Measurements from ENCODE around the gene ERP44.
A peak's percentile ranks its signal among the peaks of the same experiment; 100 is the strongest.

The ERP44 gene

GRCh38 chr9:100098887-100099721 is at the start of gene ERP44, which contains the start of gene INVS:
Gene ERP44, minus strand, starts transcription at chr9:100099000. Its CDS starts 160 bp downstream, at chr9:100098840.
Gene INVS, plus strand, starts transcription at chr9:100099243. Its CDS starts 5,279 bp downstream, at chr9:100104522.
- TF ChIP-seq GATA3 (IDR thresholded peaks at IDR 0.05; ENCODE audit: low read depth, low read length) (no peak), GATA2 (IDR thresholded peaks at IDR 0.05; ENCODE audit: low read depth, low read length) (0 out of 2 replicates have a peak, but pooled peaks have one; percentile 15)

DNA sequence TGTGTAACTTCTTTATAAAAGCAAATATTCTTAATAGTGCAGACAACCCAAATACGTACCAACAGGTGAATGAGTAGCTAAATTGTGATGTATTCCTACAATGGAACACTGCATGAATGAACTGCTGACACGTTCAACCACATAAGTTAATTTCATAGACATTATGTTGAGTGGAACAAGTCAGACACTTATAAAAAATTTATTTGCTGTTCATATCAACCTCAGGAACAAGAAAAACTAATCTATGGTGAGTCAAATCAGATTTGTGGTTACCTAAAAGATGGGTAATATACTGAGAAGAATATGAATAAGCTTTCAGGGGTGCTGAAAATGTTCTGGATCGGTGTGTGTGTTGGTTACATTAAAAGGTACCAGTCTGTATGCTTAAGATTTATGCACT is 35.9 kb upstream of the ERP44 start:
- no peak for TF ChIP-seq GATA2 (IDR thresholded peaks at IDR 0.05; ENCODE audit: low read depth, low read length)

GRCh38 chr9:100131875-100132430 is 33.2 kb upstream of the ERP44 start:
- TF ChIP-seq GATA3 (IDR thresholded peaks at IDR 0.05; ENCODE audit: low read depth, low read length) = no peak

- TF ChIP-seq GATA2 (IDR thresholded peaks at IDR 0.05; ENCODE audit: low read depth, low read length) (no peak), GATA3 (IDR thresholded peaks at IDR 0.05; ENCODE audit: low read depth, low read length) (no peak)
These were observed 32.4 kb upstream of the ERP44 start for GRCh38 chr9:100131216-100131615.

DNA sequence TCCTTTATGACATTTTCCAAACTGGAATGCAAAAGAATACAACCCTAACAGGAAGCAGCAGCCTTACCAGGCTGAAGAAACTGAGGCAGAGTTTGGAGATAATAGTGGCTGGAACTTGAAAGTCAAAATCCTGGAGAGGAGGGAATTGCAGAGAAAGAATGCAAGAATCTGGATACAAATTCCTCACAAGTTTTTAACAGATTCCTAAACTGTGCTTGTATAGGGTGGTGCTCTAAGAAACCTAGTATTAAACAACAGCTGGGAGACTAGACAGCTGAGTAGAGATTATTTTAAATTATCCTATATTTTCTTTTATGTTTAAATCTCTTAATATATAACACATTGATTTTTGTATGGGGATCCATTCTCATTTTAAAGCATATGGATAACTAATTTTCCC is 31.0 kb upstream of the ERP44 start:
- no peak for TF ChIP-seq GATA3 (IDR thresholded peaks at IDR 0.05; ENCODE audit: low read depth, low read length)
- no peak for TF ChIP-seq GATA2 (IDR thresholded peaks at IDR 0.05; ENCODE audit: low read depth, low read length)

- TF ChIP-seq GATA2 (IDR thresholded peaks at IDR 0.05; ENCODE audit: low read depth, low read length) (no peak), GATA3 (IDR thresholded peaks at IDR 0.05; ENCODE audit: low read depth, low read length) (no peak)
These were observed 27.6 kb upstream of the ERP44 start for GRCh38 chr9:100126423-100126822.

- TF ChIP-seq GATA2 (IDR thresholded peaks at IDR 0.05; ENCODE audit: low read depth, low read length) (no peak), GATA3 (IDR thresholded peaks at IDR 0.05; ENCODE audit: low read depth, low read length) (no peak)
These were observed 27.1 kb upstream of the ERP44 start for GRCh38 chr9:100125910-100126309.

DNA sequence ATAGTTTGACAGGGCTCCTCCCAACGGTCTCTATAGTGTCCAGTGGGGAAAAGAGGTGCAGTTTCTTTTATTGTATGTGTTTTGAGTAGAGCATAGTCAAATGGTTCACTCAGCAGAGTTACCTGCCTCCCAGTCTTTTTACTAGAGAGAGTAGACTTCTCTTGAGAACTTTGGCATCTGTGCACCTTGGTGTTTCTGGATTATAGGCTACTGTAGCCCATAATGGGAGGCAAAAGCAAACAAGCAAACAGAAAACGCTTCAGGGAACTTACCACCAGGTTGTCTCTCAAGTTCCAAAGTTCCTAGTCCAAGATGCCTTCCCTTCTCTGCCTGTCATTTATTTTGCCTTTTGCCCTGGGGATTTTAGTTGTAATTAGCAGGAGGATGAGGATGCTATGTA is 26.4 kb upstream of the ERP44 start:
- no peak for TF ChIP-seq GATA3 (IDR thresholded peaks at IDR 0.05; ENCODE audit: low read depth, low read length)

DNA sequence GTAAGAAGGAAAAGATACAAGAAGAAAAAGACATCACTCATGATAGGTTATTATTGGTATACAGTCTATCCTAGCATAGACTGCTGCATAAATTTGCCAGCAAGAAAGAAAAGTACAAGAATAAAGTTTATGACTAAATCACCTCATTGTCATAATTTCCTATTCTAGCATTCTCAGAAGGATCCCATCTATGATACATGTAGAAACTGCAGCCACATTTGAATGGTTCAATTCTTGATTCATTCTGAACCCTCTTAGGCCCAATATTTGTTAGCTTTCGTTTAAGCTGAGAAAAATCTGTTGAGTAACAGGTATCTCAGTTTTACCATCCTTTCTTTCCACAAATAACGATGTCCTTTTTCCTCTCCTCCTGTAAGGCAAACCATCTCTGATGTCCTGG is 21.5 kb upstream of the ERP44 start:
- TF ChIP-seq GATA2 (IDR thresholded peaks at IDR 0.05; ENCODE audit: low read depth, low read length) (no peak), GATA3 (IDR thresholded peaks at IDR 0.05; ENCODE audit: low read depth, low read length) (no peak)

- TF ChIP-seq GATA3 (IDR thresholded peaks at IDR 0.05; ENCODE audit: low read depth, low read length) (no peak), GATA2 (IDR thresholded peaks at IDR 0.05; ENCODE audit: low read depth, low read length) (no peak)
These were observed 18.5 kb upstream of the ERP44 start for GRCh38 chr9:100117316-100117715.

GRCh38 chr9:100112677-100113336 is 14.0 kb upstream of the ERP44 start:
- TF ChIP-seq GATA2 (IDR thresholded peaks at IDR 0.05; ENCODE audit: low read depth, low read length) = no peak
- no peak for TF ChIP-seq GATA3 (IDR thresholded peaks at IDR 0.05; ENCODE audit: low read depth, low read length)

DNA sequence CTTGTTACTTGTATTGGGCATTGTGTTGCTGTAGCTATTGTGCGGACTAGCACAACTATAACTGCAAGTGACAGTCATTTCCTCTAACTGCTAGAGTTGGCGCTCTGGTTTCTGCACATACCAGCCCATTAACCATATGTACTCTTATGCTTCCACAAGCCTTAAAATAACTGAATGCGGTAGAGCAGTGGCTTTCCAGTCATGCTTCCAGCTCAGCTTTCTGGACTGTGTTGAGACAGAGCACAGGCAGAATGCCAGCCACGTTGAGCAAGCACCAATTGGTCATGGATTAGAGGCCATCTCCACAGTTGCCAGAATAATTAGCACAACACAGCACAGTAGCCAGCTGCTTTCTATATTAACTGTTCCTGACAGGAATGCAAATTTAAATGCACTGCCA is 12.4 kb upstream of the ERP44 start:
- no peak for TF ChIP-seq GATA3 (IDR thresholded peaks at IDR 0.05; ENCODE audit: low read depth, low read length)
- TF ChIP-seq GATA2 (IDR thresholded peaks at IDR 0.05; ENCODE audit: low read depth, low read length) = no peak

- TF ChIP-seq GATA3 (IDR thresholded peaks at IDR 0.05; ENCODE audit: low read depth, low read length) = no peak
- no peak for TF ChIP-seq GATA2 (IDR thresholded peaks at IDR 0.05; ENCODE audit: low read depth, low read length)
These were observed 9.8 kb upstream of the ERP44 start for GRCh38 chr9:100108559-100108958.

DNA sequence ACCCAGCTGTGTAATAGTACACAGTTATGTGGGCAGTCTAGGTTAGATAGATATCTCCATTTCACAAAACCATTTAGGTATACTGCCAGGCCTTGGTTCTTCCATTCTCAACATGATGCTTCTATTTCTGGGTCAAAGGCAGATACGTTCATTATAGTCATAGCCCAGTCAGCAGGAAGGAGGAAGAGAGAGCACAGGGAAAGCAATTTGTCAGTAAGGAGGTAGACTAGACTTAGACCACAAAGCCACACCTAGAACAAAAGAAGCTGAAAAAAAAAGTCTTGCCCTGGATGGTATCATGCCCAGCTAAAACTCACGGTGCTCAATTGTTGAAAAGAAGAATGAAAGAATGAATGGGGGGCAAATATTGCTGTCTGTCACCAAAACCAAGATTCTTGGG is 7.8 kb upstream of the ERP44 start:
- no peak for TF ChIP-seq GATA3 (IDR thresholded peaks at IDR 0.05; ENCODE audit: low read depth, low read length)
- no peak for TF ChIP-seq GATA2 (IDR thresholded peaks at IDR 0.05; ENCODE audit: low read depth, low read length)

DNA sequence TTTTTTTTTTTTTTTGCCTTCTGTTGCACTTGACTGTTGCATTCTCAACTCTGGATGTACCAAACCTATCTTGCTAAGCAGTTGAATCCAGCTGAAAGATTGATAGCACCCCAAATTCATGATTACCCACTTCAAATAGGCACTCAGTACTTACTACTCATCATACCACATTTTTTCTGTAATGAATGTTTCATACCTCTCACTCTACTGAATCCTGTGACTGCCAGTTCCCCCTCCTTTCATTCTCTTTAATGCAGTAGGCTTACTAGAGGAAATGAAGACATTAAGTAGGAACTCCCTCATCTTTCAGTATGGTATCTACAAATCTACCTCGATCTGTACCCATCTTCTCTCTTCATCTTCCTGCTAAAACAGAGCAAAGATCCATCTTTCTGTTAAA is 7.1 kb upstream of the ERP44 start:
- TF ChIP-seq GATA3 (IDR thresholded peaks at IDR 0.05; ENCODE audit: low read depth, low read length) = no peak
- no peak for TF ChIP-seq GATA2 (IDR thresholded peaks at IDR 0.05; ENCODE audit: low read depth, low read length)
